Measurements from ENCODE around the gene RHOBTB3.

DNA sequence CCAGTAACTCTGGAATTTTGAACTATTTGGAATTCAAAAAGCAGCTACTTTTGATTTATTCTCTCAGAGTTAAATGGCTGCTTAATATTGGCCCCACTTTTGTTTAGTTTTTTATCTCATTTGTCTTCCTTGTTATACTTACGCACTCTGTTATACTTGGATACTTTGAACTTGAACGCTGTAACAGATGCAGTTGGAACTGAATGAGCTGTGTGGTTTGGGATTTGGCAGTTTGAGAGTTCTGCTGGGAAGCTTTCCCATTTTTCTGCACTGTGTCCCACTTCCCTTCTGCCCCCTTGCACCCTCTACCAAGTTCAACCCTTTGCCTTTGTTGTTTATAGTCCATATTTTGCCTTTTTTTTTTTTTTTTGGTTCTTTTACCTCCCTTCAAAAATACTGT lies 3.8 kb downstream of the RHOBTB3 start:
- TF ChIP-seq, protein P1, sequence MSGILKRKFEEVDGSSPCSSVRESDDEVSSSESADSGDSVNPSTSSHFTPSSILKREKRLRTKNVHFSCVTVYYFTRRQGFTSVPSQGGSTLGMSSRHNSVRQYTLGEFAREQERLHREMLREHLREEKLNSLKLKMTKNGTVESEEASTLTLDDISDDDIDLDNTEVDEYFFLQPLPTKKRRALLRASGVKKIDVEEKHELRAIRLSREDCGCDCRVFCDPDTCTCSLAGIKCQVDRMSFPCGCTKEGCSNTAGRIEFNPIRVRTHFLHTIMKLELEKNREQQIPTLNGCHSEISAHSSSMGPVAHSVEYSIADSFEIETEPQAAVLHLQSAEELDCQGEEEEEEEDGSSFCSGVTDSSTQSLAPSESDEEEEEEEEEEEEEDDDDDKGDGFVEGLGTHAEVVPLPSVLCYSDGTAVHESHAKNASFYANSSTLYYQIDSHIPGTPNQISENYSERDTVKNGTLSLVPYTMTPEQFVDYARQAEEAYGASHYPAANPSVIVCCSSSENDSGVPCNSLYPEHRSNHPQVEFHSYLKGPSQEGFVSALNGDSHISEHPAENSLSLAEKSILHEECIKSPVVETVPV (CRISPR knock-in tag; IDR thresholded peaks at IDR 0.05): no peak
- TF ChIP-seq PPARA (CRISPR knock-in tag; IDR thresholded peaks at IDR 0.05; ENCODE audit: borderline replicate concordance) (no peak), TOX (CRISPR knock-in tag; IDR thresholded peaks at IDR 0.05; ENCODE audit: borderline replicate concordance) (no peak), ZNF8 (CRISPR knock-in tag; IDR thresholded peaks at IDR 0.05) (no peak), OSR1 (CRISPR knock-in tag; IDR thresholded peaks at IDR 0.05) (no peak), ZFP30 (CRISPR knock-in tag; IDR thresholded peaks at IDR 0.05) (no peak), RARB (CRISPR knock-in tag; IDR thresholded peaks at IDR 0.05) (no peak)
- TF ChIP-seq, protein P2, sequence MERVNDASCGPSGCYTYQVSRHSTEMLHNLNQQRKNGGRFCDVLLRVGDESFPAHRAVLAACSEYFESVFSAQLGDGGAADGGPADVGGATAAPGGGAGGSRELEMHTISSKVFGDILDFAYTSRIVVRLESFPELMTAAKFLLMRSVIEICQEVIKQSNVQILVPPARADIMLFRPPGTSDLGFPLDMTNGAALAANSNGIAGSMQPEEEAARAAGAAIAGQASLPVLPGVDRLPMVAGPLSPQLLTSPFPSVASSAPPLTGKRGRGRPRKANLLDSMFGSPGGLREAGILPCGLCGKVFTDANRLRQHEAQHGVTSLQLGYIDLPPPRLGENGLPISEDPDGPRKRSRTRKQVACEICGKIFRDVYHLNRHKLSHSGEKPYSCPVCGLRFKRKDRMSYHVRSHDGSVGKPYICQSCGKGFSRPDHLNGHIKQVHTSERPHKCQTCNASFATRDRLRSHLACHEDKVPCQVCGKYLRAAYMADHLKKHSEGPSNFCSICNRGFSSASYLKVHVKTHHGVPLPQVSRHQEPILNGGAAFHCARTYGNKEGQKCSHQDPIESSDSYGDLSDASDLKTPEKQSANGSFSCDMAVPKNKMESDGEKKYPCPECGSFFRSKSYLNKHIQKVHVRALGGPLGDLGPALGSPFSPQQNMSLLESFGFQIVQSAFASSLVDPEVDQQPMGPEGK (CRISPR knock-in tag; IDR thresholded peaks at IDR 0.05; ENCODE audit: borderline replicate concordance): no peak

Measured in SK-N-SH treated with all-trans-retinoic acid at 6 μM for 48 hours (cell line).